Gastrocnemius medialis (tissue), 4 donors: ENCODE measurements around the gene COL23A1. TPM values are rescaled to one million over a fixed set of nuclear protein-coding genes. Genes with fewer than 3 reads are reported as not detected.

Source experiments
- ATAC-seq, 2 donors: fragments of 150-250 bp; one replicate each; pipeline ENCODE4 v1.9.1; 2016
- DNase-seq, 2 donors: peaks; one replicate each; pipeline ENCODE4 v3.0.0-alpha.2; 2019
- H3K27ac ChIP-seq, 4 donors: fragments of 200-600 bp; sonication (generic); 1 replicate in 1 of 4; 2 replicates in 3 of 4; pipeline ENCODE4 v1.5.1; 2016 to 2018; ENCODE audit warnings: mild to moderate bottlenecking in 2 of 4, moderate library complexity in 1 of 4
- H3K27me3 ChIP-seq, 3 donors: fragments of 200-600 bp; sonication (generic) in 2 of 3; 1 replicate in 1 of 3; 2 replicates in 2 of 3; pipeline versions ENCODE4 v1.5.1 to v1.6.0; 2016 to 2019; ENCODE audit warnings: mild to moderate bottlenecking in 1 of 3, moderate library complexity in 1 of 3
- H3K36me3 ChIP-seq, 2 donors: fragments of 200-600 bp; sonication (generic) in 1 of 2; one replicate each; pipeline ENCODE4 v1.5.1; 2017 to 2018
- H3K4me1 ChIP-seq, 2 donors: fragments of 200-600 bp; sonication (generic) in 1 of 2; one replicate each; pipeline ENCODE4 v1.5.1; 2016 to 2017; ENCODE audit warnings: mild to moderate bottlenecking in 2 of 2
- H3K4me3 ChIP-seq, 4 donors: fragments of 200-600 bp; sonication (generic) in 3 of 4; 1 replicate in 1 of 4; 2 replicates in 3 of 4; pipeline ENCODE4 v1.5.1; 2016 to 2019; ENCODE audit warnings: mild to moderate bottlenecking in 2 of 4
- H3K9me3 ChIP-seq, 3 donors: fragments of 200-600 bp; sonication (generic) in 2 of 3; 1 replicate in 1 of 3; 2 replicates in 2 of 3; pipeline ENCODE4 v1.5.1; 2016 to 2019
- POLR2A ChIP-seq, 2 donors: fragments of 450-650 bp; IDR thresholded peaks; one replicate each; pipeline ENCODE4 v1.6.1; 2017; ENCODE audit warnings: antibody characterized with exemption in 2 of 2, mild to moderate bottlenecking in 2 of 2, moderate library complexity in 2 of 2
- in situ Hi-C, 4 donors: fragments of 200-750 bp; cut with MboI; loops; one replicate each; pipeline versions ENCODE4 v1.15.0 to v1.8.0; 2017; ENCODE audit warnings: low sequenced_read_pairs in 4 of 4
- intact Hi-C: fragments of 100-400 bp; cut with DNase I; formaldehyde crosslinking; loops from one replicate; pipeline ENCODE4 v1.15.1; 2023; ENCODE audit warnings: low total_unique reads
- total RNA-seq, 4 donors: library from RNA; depleted of rRNA; stranded (reverse); fragments of >200 nt; gene quantifications; one replicate each; pipeline versions ENCODE4 v1.1.0 to v1.2.3, GENCODE V29; 2016
- TF ChIP-seq, protein P1 (sequence below), 5 experiments: fragments of 450-650 bp in 3 of 5; fragments of 200-600 bp in 2 of 5; sonication (generic) in 2 of 5; IDR thresholded peaks in 4 of 5; conservative IDR thresholded peaks in 1 of 5; 1 replicate in 4 of 5; 2 replicates in 1 of 5; pipeline ENCODE4 v1.5.1; 2016 to 2019; ENCODE audit warnings: antibody characterized with exemption in 5 of 5, mild to moderate bottlenecking in 3 of 5, moderate library complexity in 3 of 5

Gene COL23A1
- total RNA-seq, 4 donors from 2014 or later: 0.62 to 1.1 (median 0.97) TPM; not detected in 1

DNA sequence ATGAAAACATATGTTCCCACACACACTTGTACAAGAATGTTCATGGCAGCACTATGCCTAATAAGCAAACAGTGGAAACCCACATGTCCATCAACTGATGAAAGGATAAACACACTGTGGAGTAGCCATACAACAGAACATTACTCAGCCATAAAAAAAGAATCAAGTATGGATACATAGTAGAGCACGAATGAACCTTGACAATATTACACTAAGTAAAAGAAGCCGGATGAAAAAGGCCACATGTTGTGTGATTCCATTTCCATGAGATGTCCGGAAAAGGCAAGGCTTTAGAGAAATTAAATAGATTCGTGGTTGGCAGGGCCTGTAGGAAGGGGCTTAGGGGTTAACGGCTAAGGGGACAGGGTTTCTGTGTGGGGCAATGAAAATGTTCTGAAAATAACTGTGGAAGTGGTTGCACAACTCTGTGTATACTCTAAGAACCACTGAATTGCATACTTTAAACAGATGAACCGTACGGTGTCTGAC, 51.4 kb downstream of the COL23A1 start:
- Histone ChIP-seq H3K9me3 (no peaks in the 10 kb centered on the region), H3K4me3 (no peak overlapping the region), H3K27ac (no peak overlapping the region), H3K27me3 (no peaks in the 10 kb centered on the region), H3K4me1 (no peaks in the 10 kb centered on the region), H3K36me3 (no peaks in the 10 kb centered on the region)
- in situ Hi-C loops: no loop called here
- TF ChIP-seq POLR2A (IDR thresholded peaks at IDR 0.05): no peak
- TF ChIP-seq, protein P1, sequence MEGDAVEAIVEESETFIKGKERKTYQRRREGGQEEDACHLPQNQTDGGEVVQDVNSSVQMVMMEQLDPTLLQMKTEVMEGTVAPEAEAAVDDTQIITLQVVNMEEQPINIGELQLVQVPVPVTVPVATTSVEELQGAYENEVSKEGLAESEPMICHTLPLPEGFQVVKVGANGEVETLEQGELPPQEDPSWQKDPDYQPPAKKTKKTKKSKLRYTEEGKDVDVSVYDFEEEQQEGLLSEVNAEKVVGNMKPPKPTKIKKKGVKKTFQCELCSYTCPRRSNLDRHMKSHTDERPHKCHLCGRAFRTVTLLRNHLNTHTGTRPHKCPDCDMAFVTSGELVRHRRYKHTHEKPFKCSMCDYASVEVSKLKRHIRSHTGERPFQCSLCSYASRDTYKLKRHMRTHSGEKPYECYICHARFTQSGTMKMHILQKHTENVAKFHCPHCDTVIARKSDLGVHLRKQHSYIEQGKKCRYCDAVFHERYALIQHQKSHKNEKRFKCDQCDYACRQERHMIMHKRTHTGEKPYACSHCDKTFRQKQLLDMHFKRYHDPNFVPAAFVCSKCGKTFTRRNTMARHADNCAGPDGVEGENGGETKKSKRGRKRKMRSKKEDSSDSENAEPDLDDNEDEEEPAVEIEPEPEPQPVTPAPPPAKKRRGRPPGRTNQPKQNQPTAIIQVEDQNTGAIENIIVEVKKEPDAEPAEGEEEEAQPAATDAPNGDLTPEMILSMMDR (IDR thresholded peaks at IDR 0.05 in 4 of 5, conservative IDR thresholded peaks at IDR 0.05 in 1 of 5): no peak
- intact Hi-C loops: no loop called here
- ATAC-seq: no peak
- DNase-seq: no peak

DNA sequence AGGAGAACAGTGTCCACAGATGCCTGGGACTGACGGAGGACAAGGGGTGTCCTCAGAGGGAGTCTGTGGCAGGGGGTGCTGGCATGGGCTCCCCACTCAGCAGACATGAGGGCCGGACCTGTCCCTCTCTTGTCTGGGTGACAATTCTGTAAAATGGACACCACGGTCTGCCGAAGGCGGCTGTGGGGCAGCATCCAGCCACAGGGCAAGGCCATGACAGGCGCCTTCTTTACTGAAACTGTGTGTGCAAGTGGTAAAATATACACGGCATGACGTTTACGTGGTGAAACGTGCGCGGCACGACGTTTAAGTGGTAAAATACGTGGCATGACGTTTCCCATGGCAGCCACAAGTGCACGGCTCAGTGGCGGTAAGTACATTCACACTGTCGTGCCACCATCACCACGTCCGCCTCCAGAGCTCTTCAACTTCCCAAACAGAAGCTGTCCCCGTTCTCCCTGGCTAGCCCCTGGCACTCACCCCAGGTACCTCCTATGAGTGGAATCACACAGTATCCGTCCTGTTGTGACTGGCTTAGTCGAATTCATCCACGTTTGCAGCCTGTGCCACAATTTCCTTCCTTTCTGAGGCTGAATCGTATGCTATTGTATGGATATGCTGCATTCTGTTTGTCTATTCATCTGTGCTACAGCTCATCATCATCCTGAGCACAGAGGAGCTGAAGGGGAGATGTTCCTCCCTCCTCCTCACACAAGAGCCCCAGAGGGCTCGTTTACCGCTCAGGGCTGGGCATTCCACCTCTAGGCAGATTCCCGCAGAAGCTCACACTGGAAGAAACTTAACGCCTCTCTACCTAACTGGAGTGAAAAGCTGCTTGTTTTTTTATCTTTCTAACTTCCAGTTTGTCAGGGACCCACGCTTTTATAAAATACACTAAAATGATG, 52.5 kb downstream of the COL23A1 start:
- ATAC-seq (no peak), DNase-seq (no peak)
- no peak overlapping the region for H3K4me3 ChIP-seq
- intact Hi-C loops: no loop called here
- H3K4me1 ChIP-seq: no peaks in the 10 kb centered on the region
- H3K36me3 ChIP-seq: no peaks in the 10 kb centered on the region
- no peaks in the 10 kb centered on the region for H3K9me3 ChIP-seq
- H3K27me3 ChIP-seq: no peaks in the 10 kb centered on the region
- no peak for TF ChIP-seq POLR2A (IDR thresholded peaks at IDR 0.05)
- TF ChIP-seq, protein P1 (IDR thresholded peaks at IDR 0.05 in 4 of 5, conservative IDR thresholded peaks at IDR 0.05 in 1 of 5): no peak
- no peak overlapping the region for H3K27ac ChIP-seq
- in situ Hi-C loops: no loop called here

DNA sequence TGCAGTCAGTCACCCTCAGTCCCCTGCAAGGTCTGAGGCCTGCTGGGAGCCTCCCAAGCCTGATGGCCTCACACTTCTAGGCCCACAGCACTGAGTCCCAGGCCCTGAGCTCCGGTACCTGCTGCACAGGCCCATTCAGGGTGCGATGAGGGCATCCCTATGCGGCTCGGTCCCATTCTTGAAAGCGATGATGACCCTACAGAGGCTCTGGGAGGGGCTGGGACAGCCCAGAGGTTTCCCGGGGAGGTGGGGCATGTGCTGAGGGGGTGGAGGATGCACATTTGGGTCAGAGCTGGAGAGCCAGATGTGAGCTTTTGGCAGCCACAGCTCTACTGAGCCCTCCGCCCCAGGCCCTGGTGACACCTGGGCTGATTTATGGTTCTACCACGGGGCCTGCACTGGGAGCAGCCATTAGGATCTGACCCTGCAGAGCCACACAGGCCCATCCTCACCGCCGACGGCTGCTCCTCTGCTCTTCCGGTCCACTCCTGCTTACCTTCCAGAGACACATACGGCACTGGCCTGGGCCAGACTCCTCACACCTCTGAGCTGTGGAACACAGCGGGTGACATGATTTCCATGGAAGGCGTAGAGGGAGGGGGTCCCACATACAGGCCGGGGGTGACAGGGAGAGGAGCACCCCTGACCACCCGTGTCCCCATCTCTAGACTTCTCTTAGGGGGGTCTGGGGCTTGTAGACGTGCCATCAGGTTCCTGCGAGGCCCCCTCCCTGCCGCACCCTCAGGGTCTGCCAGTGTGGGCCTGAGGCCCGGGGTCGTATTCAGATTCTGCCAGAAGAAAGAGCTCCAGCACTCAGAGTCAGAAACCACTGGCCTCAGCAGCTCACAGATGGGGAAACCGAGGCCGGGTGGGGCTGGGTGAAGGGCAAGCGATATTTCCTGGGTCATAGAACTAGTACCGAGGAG, 53.4 kb downstream of the COL23A1 start:
- H3K4me1 ChIP-seq: no peaks in the 10 kb centered on the region
- no peak for TF ChIP-seq POLR2A (IDR thresholded peaks at IDR 0.05)
- TF ChIP-seq, protein P1 (IDR thresholded peaks at IDR 0.05 in 4 of 5, conservative IDR thresholded peaks at IDR 0.05 in 1 of 5): no peak
- H3K27me3 ChIP-seq: no peaks in the 10 kb centered on the region
- DNase-seq (no peak), ATAC-seq (no peak)
- no peaks in the 10 kb centered on the region for H3K36me3 ChIP-seq
- no peak overlapping the region for H3K27ac ChIP-seq
- H3K9me3 ChIP-seq: no peaks in the 10 kb centered on the region
- in situ Hi-C loops: no loop called here
- intact Hi-C loops: no loop called here
- no peak overlapping the region for H3K4me3 ChIP-seq

DNA sequence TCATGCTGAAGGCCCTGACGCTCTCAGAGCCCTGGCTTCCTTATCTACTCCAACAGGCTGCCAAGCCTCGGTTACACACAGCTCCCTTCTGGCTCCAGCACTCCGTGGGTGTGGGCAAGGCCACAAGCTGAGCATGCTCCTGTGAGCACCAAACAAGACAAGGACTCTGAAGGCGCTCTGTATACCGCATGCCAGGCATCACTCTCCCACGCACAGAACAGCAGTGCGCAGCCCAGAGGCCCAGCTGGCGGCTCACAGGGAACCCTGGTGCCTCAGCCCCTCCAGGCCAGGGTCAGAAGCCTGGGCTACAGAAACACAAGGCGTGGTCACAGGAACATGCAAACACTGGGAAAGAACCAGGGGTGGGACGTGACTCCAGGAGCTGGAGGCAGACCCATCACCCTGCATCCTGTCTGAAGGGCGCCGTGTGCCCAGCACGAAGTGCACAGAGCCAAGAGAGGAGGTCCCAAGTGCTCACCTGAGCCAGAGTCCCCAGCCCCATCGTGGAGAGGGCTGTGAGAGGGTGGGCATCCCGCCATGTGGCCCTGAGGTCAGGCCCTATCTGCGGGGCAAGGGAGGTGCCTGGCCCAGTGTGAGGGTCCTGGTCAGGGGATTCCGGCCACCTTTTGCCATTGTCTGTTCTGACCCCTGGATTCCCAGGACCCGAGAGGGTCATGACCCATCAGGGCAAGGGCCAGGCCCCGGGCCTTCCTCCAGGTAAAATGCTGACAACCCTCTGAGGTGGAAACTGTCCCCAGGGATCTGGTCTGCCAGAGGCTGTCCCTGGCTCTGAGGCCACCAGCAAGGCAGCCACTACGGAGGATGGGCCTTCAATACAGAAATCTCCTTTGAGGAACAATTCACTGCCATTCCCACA, 54.7 kb downstream of the COL23A1 start:
- DNase-seq: no peak
- Histone ChIP-seq H3K9me3 (no peaks in the 10 kb centered on the region), H3K4me3 (no peak overlapping the region), H3K36me3 (no peaks in the 10 kb centered on the region), H3K27ac (no peak overlapping the region), H3K27me3 (no peaks in the 10 kb centered on the region), H3K4me1 (no peaks in the 10 kb centered on the region)
- ATAC-seq: no peak
- in situ Hi-C loops: no loop called here
- TF ChIP-seq POLR2A (IDR thresholded peaks at IDR 0.05): no peak
- TF ChIP-seq, protein P1 (IDR thresholded peaks at IDR 0.05 in 4 of 5, conservative IDR thresholded peaks at IDR 0.05 in 1 of 5): no peak
- intact Hi-C loops: no loop called here
